ENCODE data around the gene ADORA2B.
A peak's percentile ranks its signal among the peaks of the same experiment; 100 is the strongest.

Gene ADORA2B

DNA sequence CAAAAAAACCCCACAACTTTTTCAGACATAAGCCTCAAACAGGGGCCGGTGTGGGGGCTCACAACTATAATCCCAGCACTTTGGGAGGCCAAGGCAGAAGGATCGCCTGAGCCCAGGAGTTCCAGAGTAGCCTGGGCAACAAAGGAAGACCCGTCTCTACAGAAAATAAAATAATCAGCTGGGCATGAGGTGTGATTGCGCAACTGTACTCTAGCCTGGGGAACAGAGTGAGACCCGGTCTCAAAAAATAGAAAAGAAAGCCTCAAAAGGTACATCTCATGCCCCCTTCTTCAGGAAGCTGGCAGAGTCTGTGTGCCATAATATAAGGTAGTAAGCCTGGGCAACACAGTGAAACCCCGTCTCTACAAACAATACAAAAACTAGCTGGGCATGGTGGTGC lies 51.4 kb downstream of the ADORA2B start:
- no peak for DNase-seq (ENCODE audit: low spot score)

DNA sequence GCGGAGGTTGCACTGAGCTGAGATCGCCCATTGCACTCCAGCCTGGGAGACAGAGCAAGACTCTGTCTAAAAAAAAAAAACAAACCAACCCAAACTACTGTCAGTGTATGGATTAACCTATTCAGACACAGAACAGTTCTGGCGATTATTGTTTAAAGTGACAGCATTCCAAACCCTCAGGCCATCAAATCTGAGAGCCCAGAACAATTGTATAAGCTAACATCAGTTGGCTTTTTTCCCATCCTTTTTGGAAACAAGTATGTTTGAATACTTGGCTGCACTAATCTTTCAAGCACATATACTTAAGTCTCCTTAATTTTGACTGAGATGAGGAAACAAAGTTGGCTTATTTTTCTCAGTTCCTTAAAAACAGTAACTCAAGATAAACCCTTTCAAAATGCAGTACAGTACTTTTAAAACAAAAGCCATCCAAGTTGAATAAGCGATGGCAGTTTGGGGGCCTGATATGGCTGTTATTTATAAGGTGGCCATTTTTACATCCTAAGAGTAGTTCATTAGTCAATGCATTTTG lies 53.2 kb downstream of the ADORA2B start:
- DNase-seq (ENCODE audit: low spot score) = no peak

DNA sequence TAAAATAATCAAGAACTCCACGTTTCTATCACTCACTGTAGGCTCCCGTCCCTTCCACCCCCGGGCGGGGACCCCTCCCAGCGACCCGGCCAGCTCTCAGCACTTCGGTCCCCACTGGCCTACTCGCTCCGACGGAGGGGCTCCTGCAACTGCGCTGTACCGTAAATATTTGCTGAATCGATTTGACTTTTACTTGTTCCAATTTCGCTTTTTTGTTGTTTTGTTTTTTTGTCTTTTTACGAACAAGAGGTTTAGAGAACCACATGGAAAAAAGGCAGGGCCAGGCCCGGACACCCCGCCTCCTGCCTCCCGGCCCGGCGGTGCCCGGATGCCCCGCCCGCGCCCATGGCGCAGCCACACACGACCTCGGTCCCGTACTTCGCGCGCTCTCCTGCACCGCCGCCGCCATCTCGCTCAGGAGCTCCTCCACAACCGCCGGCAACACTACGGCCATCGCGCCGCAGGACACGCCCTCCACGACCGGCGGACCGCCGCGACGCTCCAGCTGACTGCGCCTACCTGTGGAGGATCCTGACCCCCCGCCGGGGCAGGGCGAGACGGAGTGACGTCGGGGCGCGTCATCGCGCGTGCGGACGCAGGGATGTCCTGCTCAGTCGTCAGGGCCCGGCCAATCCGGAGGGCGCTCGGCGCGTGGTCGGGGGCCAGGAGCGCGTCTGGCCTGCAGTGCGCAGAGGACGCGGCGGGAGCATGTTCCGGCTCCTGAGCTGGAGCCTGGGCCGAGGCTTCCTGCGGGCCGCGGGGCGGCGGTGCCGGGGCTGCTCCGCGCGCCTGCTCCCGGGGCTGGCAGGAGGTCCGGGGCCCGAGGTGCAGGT lies 54.4 kb downstream of the ADORA2B start, which contains the start of the genes TTC19 and ZSWIM7:
Gene TTC19, plus strand, starts transcription at position 684 of the 833 bp plus-strand sequence. Its CDS starts 25 bp downstream, at position 709.
Gene ZSWIM7, minus strand, starts transcription at position 564 of the 833 bp plus-strand sequence. Its CDS starts 110 bp downstream, at position 454.
- DNase-seq (ENCODE audit: low spot score) = peak; percentile 92

GRCh38 chr17:15999974-16000827 lies 55.3 kb downstream of the ADORA2B start:
- DNase-seq (ENCODE audit: low spot score) = peak; percentile 18

- no peak for DNase-seq (ENCODE audit: low spot score)
Observed at GRCh38 chr17:16001226-16001897, 56.4 kb downstream of the ADORA2B start.

GRCh38 chr17:16002708-16003260 lies 57.9 kb downstream of the ADORA2B start:
- no peak for DNase-seq (ENCODE audit: low spot score)

GRCh38 chr17:16003841-16004240 lies 58.9 kb downstream of the ADORA2B start:
- no peak for DNase-seq (ENCODE audit: low spot score)

DNA sequence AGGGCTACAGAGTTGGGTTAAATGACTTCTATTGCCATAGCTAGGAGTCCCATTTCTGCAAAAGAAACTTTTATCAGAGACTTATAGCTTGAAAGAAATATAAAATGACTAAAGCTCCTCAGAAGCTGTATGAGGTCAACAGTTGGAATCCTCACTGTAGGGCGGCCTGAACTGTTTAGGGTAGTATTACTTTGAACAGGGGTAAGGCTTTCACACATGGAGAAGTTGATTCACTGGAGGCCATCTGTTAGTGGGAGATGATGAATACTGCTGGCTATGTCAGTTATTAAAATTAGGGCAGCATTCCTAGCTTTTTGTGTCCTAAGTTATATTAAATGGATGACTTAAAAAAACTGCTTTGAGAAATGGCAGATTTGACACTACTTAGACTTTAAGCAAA lies 60.7 kb downstream of the ADORA2B start:
- no peak for DNase-seq (ENCODE audit: low spot score)

DNA sequence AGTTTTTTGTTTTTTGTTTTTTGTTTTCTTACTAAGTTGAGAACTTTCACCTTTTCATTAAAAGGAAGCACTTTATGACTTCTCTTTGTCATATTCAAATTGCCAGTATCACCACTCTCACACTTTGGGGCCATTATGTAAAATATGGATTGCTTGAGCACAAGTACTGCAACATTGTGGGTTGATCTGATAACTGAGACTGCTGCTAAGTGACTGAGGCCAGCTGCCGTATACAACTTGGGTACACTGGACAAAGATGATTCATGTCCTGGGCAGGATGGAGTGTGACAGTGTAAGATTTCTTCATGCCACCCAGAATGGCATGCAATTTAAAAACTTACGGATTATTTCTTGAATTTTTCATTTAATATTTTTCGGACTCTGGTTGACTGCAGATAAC lies 62.5 kb downstream of the ADORA2B start:
- DNase-seq (ENCODE audit: low spot score) = no peak

GRCh38 chr17:16013943-16014407 lies 69.0 kb downstream of the ADORA2B start:
- DNase-seq (ENCODE audit: low spot score) = no peak

DNA sequence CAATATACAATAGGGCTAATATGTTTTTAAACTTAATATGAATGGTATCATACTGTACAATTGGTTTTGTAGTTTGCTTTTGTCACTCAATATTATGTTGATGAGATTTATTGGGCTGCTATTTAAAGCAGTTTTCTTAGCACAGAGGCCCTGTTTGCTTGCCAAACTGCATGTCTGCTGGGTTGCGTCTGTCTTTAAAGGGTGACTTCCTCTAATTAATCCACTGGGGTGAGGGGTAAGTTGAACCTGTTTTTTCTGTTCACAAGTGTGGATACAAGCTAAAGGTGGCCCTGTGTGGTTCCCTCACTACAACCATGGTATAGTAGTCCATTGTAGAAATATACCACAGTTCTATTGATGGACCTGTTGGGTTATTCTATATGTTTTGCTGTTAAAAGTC lies 74.4 kb downstream of the ADORA2B start:
- DNase-seq (ENCODE audit: low spot score) = no peak

DNA sequence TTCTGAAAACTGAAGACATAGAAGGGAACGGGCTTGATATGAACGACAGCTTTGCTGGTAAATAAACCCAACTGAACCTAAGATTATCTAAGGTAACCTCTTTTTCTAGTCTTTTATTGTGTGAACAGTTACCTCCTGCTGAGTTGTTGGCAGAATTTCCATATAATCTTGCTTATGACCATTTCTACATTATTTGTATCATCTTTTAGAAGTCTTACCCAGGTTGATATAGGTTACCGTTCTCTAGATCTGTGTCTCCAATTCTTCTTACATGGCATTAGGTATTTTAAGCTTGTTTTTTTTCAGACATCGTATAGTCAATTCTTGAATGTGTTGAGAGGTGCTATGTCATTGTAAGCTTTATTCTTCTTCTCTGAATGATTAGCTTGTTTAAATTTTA lies 79.0 kb downstream of the ADORA2B start:
- DNase-seq (ENCODE audit: low spot score) = no peak

GRCh38 chr17:16025202-16025601 lies 80.3 kb downstream of the ADORA2B start:
- DNase-seq (ENCODE audit: low spot score) = no peak
